HEK293T (cell line): Measurements from ENCODE around the gene CD53.

Experiments used
- CTCF ChIA-PET: fragments of 350-600 bp; formaldehyde crosslinking; extraction: SDS; loops from one replicate; lab custom pipeline; 2021; ENCODE audit warnings: antibody characterized with exemption, inconsistent platforms; lab: Yijun Ruan, JAX
- POLR2A ChIA-PET: fragments of 350-600 bp; formaldehyde crosslinking; extraction: SDS; loops from one replicate; lab custom pipeline; 2020; ENCODE audit warnings: antibody characterized with exemption, inconsistent platforms; lab: Yijun Ruan, JAX
- DNase-seq: peaks from one replicate; pipeline ENCODE4 v3.0.0; 2012; ENCODE audit warnings: mixed read lengths; ENCODE audit errors: extremely low spot score
- ARNT ChIP-seq: fragments of 450-650 bp; IDR thresholded peaks from 2 replicates; pipeline ENCODE4 v1.6.1; 2017; ENCODE audit warnings: mild to moderate bottlenecking
- BHLHE40 ChIP-seq: fragments of 450-650 bp; IDR thresholded peaks from 2 replicates; pipeline ENCODE4 v1.6.1; 2016; ENCODE audit warnings: mild to moderate bottlenecking, moderate library complexity, borderline replicate concordance
- CTBP1 ChIP-seq: fragments of 450-650 bp; IDR thresholded peaks from 2 replicates; pipeline ENCODE4 v1.6.1; 2016; ENCODE audit warnings: borderline replicate concordance
- ELF4 ChIP-seq: fragments of 450-650 bp; IDR thresholded peaks from 2 replicates; pipeline ENCODE4 v1.6.1; 2017; ENCODE audit warnings: antibody characterized with exemption
- FOXA1 ChIP-seq: fragments of 450-650 bp; IDR thresholded peaks from 2 replicates; pipeline ENCODE4 v1.6.1; 2016; ENCODE audit warnings: mild to moderate bottlenecking
- FOXK2 ChIP-seq: fragments of 450-650 bp; IDR thresholded peaks from 2 replicates; pipeline ENCODE4 v1.6.1; 2016; ENCODE audit warnings: mild to moderate bottlenecking
- FOXM1 ChIP-seq: fragments of 450-650 bp; IDR thresholded peaks from 2 replicates; pipeline ENCODE4 v1.6.1; 2017; ENCODE audit warnings: mild to moderate bottlenecking, borderline replicate concordance
- HDGF ChIP-seq: fragments of 450-650 bp; IDR thresholded peaks from 2 replicates; pipeline ENCODE4 v1.6.1; 2017; ENCODE audit warnings: antibody characterized with exemption, borderline replicate concordance
- L3MBTL2 ChIP-seq: fragments of 450-650 bp; conservative IDR thresholded peaks from 2 replicates; pipeline ENCODE4 v1.6.1; 2016; ENCODE audit warnings: mild to moderate bottlenecking
- LEF1 ChIP-seq: fragments of 450-650 bp; IDR thresholded peaks from 2 replicates; pipeline ENCODE4 v1.6.1; 2017; ENCODE audit warnings: mild to moderate bottlenecking, borderline replicate concordance
- NFRKB ChIP-seq: fragments of 450-650 bp; IDR thresholded peaks from 2 replicates; pipeline ENCODE4 v1.6.1; 2016; ENCODE audit warnings: mild to moderate bottlenecking, moderate library complexity
- PKNOX1 ChIP-seq: fragments of 450-650 bp; IDR thresholded peaks from 2 replicates; pipeline ENCODE4 v1.6.1; 2016
- SP1 ChIP-seq: fragments of 450-650 bp; IDR thresholded peaks from 2 replicates; pipeline ENCODE4 v1.6.1; 2017
- SUZ12 ChIP-seq: fragments of 450-650 bp; IDR thresholded peaks from 2 replicates; pipeline ENCODE4 v1.6.1; 2016; ENCODE audit warnings: mild to moderate bottlenecking
- TARDBP ChIP-seq: fragments of 450-650 bp; IDR thresholded peaks from 2 replicates; pipeline ENCODE4 v1.6.1; 2016
- ZNF384 ChIP-seq: fragments of 450-650 bp; IDR thresholded peaks from 2 replicates; pipeline ENCODE4 v1.6.1; 2016

Gene CD53

DNA sequence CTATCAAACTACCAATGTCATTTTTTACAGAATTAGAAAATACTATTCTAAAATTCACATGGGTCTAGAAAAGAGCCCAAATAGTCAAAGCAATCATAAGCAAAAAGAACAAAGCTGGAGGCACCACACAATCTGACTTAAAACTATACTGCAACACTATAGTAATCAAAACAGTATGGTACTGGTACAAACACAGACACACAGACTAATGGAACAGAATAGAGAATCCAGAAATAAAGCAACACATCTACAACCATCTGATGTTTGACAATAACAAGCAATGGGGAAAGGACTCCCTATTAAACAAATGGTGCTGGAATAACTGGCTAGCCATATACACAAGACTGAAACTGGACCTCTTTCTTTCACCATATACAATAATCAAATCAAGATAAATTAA, 39.8 kb downstream of the CD53 start:
- DNase-seq, result no peak
- TF ChIP-seq CTBP1 (no peak), HDGF (no peak), SUZ12 (no peak), BHLHE40 (no peak), FOXM1 (no peak), ELF4 (no peak), PKNOX1 (no peak), FOXA1 (no peak), LEF1 (no peak), SP1 (no peak), ARNT (no peak), FOXK2 (no peak), NFRKB (no peak), ZNF384 (no peak), L3MBTL2 (no peak), TARDBP (no peak)
- ChIA-PET POLR2A (no interaction called here), CTCF (no interaction called here)

DNA sequence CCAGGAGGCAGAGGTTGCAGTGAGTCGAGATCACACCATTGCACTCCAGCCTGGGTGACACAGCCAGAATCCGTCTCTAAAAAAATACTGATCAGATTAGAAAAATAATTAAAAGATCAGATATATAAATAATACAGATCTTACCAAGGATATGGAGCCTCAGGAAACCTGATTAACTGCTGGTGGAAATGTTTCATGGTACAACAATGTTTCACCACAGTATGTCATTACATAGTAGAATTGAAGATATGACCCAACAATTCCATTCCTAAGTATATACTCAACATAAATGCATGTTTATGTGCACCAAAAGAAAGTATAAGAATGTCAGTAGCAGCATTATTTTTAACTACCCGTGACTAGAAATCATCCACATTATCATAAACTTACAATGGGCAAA, 41.7 kb downstream of the CD53 start:
- ChIA-PET CTCF (no interaction called here), POLR2A (no interaction called here)
- no peak for DNase-seq
- TF ChIP-seq SP1 (no peak), SUZ12 (no peak), TARDBP (no peak), FOXK2 (no peak), CTBP1 (no peak), L3MBTL2 (no peak), NFRKB (no peak), ARNT (no peak), ELF4 (no peak), FOXM1 (no peak), BHLHE40 (no peak), PKNOX1 (no peak), LEF1 (no peak), FOXA1 (no peak), ZNF384 (no peak), HDGF (no peak)

- TF ChIP-seq ELF4 (no peak), L3MBTL2 (no peak), FOXK2 (no peak), CTBP1 (no peak), ARNT (no peak), BHLHE40 (no peak), LEF1 (no peak), NFRKB (no peak), SP1 (no peak)
- ChIA-PET POLR2A (no interaction called here), CTCF (no interaction called here)
- no peak for DNase-seq
These were observed 42.9 kb downstream of the CD53 start for GRCh38 chr1:110915804-110916203.

GRCh38 chr1:110916274-110916668, 43.3 kb downstream of the CD53 start:
- POLR2A ChIA-PET, result no interaction called here
- TF ChIP-seq PKNOX1, result no peak
- TF ChIP-seq ZNF384, result no peak
- no peak for TF ChIP-seq FOXM1
- TF ChIP-seq HDGF, result no peak
- no peak for TF ChIP-seq NFRKB
- no peak for TF ChIP-seq FOXK2
- no peak for TF ChIP-seq L3MBTL2
- no peak for TF ChIP-seq LEF1
- no peak for TF ChIP-seq ARNT
- no peak for TF ChIP-seq ELF4
- no peak for TF ChIP-seq SP1
- TF ChIP-seq FOXA1, result no peak
- no peak for TF ChIP-seq CTBP1
- TF ChIP-seq BHLHE40, result no peak
- TF ChIP-seq SUZ12, result no peak
- TF ChIP-seq TARDBP, result no peak
- CTCF ChIA-PET, result no interaction called here
- DNase-seq, result no peak

DNA sequence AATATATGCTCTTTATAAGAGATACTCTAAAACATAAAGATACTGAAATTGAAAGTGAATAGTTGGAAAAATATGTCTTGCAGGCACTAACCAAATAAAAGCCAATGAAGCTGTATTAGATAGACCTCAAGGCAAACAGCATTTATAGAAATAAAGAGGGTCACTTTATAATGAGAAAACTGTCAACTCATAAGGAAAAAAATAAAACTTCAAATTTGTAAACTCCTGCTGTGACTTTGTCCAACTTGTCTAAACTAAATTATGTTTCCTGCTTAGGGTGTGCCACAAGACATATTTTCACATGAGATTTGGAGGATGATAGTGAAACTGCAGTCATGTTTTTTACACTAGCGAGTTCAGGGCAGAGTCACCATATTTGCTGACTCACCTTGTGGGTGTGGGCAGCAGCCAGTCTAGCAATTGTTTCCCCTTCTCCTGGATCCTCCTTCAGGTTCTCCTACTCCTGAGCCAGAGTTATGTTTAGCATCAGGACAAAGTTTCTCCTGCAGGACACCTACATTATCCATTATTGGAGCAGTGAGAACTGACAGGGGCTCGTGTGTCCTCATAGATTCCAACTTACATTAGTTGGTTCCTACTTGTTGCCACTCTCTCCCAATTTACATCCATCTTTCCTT, 43.8 kb downstream of the CD53 start:
- no peak for DNase-seq
- ChIA-PET CTCF (no interaction called here), POLR2A (no interaction called here)
- no peak for TF ChIP-seq SUZ12
- TF ChIP-seq HDGF, result no peak
- no peak for TF ChIP-seq FOXM1
- no peak for TF ChIP-seq ARNT
- no peak for TF ChIP-seq L3MBTL2
- no peak for TF ChIP-seq CTBP1
- TF ChIP-seq TARDBP, result no peak
- TF ChIP-seq SP1, result no peak
- TF ChIP-seq ELF4, result no peak
- no peak for TF ChIP-seq FOXK2
